Upper lobe of right lung (tissue), 1 donor: Measurements from ENCODE around the gene SSBP2. TPM values are rescaled to one million over a fixed set of nuclear protein-coding genes. Genes with fewer than 3 reads are reported as not detected.
"Not testable (repeated sequence)": the region's sequence is repeated elsewhere in the genome, so short reads cannot be mapped to it uniquely, and the experiment has no call there.

Source experiments
- ATAC-seq: fragments of 200-7000 bp; cut with Tn5 transposase; one replicate; pipeline ENCODE4 v1.9.1; 2020; ENCODE audit warnings: mild to moderate bottlenecking, moderate library complexity
- DNase-seq: peaks from one replicate; pipeline ENCODE4 v3.0.0-alpha.2; 2020
- H3K27ac ChIP-seq: fragments of 200-600 bp; one replicate; pipeline ENCODE4 v1.8.0; 2022
- H3K27me3 ChIP-seq: fragments of 200-600 bp; one replicate; pipeline ENCODE4 v1.8.0; 2022; ENCODE audit warnings: mild to moderate bottlenecking
- H3K36me3 ChIP-seq: fragments of 200-600 bp; one replicate; pipeline ENCODE4 v1.8.0; 2022
- H3K4me1 ChIP-seq: fragments of 200-600 bp; one replicate; pipeline ENCODE4 v1.8.0; 2022
- H3K4me3 ChIP-seq: fragments of 200-600 bp; one replicate; pipeline ENCODE4 v1.8.0; 2022; ENCODE audit warnings: mild to moderate bottlenecking
- H3K9me3 ChIP-seq: fragments of 200-600 bp; one replicate; pipeline ENCODE4 v1.8.0; 2022
- intact Hi-C: fragments of 100-400 bp; cut with DNase I; formaldehyde crosslinking; loops from one replicate; pipeline ENCODE4 v1.11.0; 2022
- total RNA-seq: library from RNA; stranded (reverse); fragmentation: NEBNext Ultra II Directional; extraction: Animal tissue kit (Norgen Biotek cat#: 25700); gene quantifications from one replicate; pipeline ENCODE4 v1.2.1, GENCODE V29; 2021
- TF ChIP-seq, protein P1 (sequence below): fragments of 200-600 bp; IDR thresholded peaks from one replicate; pipeline ENCODE4 v1.8.0; 2022; ENCODE audit warnings: antibody characterized with exemption
- donor health status: DM: no; HTN: yes; CAD: no; lungs with severe emphysema.

The SSBP2 gene
- total RNA-seq, 1 donor from 2014 or later: 43.8 TPM

DNA sequence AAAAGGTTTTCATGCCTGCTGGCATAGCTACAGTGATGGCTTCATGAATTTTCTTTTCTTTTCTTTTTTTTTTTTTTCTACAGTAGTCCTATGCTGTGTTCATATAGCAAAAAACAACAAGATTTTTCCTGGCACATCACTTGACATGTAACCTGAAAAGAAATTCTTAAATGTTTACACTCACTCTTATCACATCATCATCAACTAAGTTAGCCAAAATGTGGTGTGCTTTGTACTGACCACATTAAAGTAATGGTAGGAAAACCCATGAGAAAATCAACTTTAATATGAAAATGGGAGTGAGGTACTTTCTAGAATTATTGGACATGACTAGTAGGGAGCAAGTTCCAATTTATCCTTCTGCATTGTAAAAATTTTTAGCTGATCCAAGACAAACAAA lies 146.7 kb downstream of the SSBP2 start:
- no peak overlapping the region for H3K4me3 ChIP-seq
- no peak for DNase-seq
- no peak overlapping the region for H3K27ac ChIP-seq
- H3K9me3 ChIP-seq: no peaks in the 10 kb centered on the region
- H3K4me1 ChIP-seq: no peaks in the 10 kb centered on the region
- H3K36me3 ChIP-seq: no peaks in the 10 kb centered on the region
- intact Hi-C loops: no loop called here
- no peak for ATAC-seq
- TF ChIP-seq, protein P1, sequence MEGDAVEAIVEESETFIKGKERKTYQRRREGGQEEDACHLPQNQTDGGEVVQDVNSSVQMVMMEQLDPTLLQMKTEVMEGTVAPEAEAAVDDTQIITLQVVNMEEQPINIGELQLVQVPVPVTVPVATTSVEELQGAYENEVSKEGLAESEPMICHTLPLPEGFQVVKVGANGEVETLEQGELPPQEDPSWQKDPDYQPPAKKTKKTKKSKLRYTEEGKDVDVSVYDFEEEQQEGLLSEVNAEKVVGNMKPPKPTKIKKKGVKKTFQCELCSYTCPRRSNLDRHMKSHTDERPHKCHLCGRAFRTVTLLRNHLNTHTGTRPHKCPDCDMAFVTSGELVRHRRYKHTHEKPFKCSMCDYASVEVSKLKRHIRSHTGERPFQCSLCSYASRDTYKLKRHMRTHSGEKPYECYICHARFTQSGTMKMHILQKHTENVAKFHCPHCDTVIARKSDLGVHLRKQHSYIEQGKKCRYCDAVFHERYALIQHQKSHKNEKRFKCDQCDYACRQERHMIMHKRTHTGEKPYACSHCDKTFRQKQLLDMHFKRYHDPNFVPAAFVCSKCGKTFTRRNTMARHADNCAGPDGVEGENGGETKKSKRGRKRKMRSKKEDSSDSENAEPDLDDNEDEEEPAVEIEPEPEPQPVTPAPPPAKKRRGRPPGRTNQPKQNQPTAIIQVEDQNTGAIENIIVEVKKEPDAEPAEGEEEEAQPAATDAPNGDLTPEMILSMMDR: no peak
- no peaks in the 10 kb centered on the region for H3K27me3 ChIP-seq

- DNase-seq (no peak), ATAC-seq (no peak)
- Histone ChIP-seq H3K4me3 (no peak overlapping the region), H3K9me3 (no peaks in the 10 kb centered on the region), H3K4me1 (no peaks in the 10 kb centered on the region), H3K27me3 (no peaks in the 10 kb centered on the region), H3K27ac (no peak overlapping the region), H3K36me3 (no peaks in the 10 kb centered on the region)
- TF ChIP-seq, protein P1: no peak
- intact Hi-C loops: no loop called here
Measured at GRCh38 chr5:81601919-81602318, 149.0 kb downstream of the SSBP2 start.

- H3K4me3 ChIP-seq, ATAC-seq, H3K27me3 ChIP-seq, H3K4me1 ChIP-seq, intact Hi-C loops, DNase-seq, H3K9me3 ChIP-seq, H3K36me3 ChIP-seq, H3K27ac ChIP-seq: not testable (repeated sequence)
Measured at GRCh38 chr5:81592085-81592484, 158.8 kb downstream of the SSBP2 start.

DNA sequence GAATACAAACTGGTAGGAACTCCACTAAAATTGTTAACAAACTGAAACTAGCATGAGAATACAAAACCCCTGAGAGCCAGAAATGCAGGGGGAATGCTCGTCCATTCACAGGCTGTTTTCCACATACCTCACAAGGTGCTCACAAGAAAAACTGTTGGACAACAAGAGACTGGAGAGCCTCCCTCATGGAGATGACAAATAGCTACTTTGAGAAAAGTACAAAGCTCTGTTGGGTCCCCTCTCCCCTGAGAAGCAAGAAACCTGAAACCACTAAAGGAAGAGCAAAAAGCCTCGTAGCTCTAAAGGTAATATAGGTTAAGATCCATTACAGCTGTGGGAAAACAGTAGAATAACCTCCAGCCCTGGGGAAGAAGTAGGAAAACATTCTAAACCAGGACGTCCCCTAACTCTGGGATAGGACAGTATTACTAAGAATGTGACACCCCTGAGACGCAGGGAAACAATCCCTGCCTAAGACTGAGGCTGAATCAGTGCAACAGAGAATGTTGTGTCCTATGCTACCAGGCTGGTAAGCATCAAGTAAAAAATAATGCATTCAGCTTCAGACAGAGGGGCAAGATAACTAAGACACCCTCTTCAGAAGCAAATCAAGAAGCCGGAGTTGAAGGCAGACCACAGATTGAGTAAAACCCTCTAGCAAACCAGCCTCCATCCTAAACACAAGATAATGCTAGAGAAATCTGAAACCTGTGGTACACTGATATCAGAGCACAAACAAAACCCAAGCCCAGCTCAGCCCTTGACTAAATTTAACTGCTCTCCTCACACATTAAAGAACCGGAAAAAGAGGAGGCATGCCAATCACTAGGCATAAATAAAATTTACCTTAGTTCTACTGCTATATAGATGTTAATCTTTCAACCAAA lies 160.2 kb downstream of the SSBP2 start:
- H3K27ac ChIP-seq: no peak overlapping the region
- H3K4me1 ChIP-seq: no peaks in the 10 kb centered on the region
- TF ChIP-seq, protein P1: no peak
- H3K9me3 ChIP-seq: peaks cover 3% of the 10 kb centered on the region
- H3K36me3 ChIP-seq: no peaks in the 10 kb centered on the region
- ATAC-seq (no peak), DNase-seq (no peak)
- no peaks in the 10 kb centered on the region for H3K27me3 ChIP-seq
- intact Hi-C loops: no loop called here
- no peak overlapping the region for H3K4me3 ChIP-seq

GRCh38 chr5:81579262-81579924 lies 171.5 kb downstream of the SSBP2 start:
- H3K9me3 ChIP-seq: no peaks in the 10 kb centered on the region
- H3K27me3 ChIP-seq: no peaks in the 10 kb centered on the region
- intact Hi-C loops: no loop called here
- no peaks in the 10 kb centered on the region for H3K36me3 ChIP-seq
- TF ChIP-seq, protein P1: no peak
- no peak overlapping the region for H3K4me3 ChIP-seq
- H3K4me1 ChIP-seq: no peaks in the 10 kb centered on the region
- no peak overlapping the region for H3K27ac ChIP-seq
- DNase-seq (no peak), ATAC-seq (peak; percentile 60)

- no peak for DNase-seq
- H3K36me3 ChIP-seq: no peaks in the 10 kb centered on the region
- no peaks in the 10 kb centered on the region for H3K27me3 ChIP-seq
- H3K4me3 ChIP-seq: no peak overlapping the region
- H3K9me3 ChIP-seq: no peaks in the 10 kb centered on the region
- H3K4me1 ChIP-seq: no peaks in the 10 kb centered on the region
- TF ChIP-seq, protein P1: no peak
- no peak for ATAC-seq
- intact Hi-C loops: no loop called here
- H3K27ac ChIP-seq: no peak overlapping the region
Measured at GRCh38 chr5:81577091-81577490, 173.8 kb downstream of the SSBP2 start.
